Lower leg skin (tissue), 4 donors: ENCODE data around the gene HYLS1. TPM values are rescaled to one million over a fixed set of nuclear protein-coding genes. Genes with fewer than 3 reads are reported as not detected.

ENCODE experiments used
- DNase-seq, 2 donors: peaks; one replicate each; pipeline ENCODE4 v3.0.0-alpha.2; 2019; ENCODE audit warnings: low spot score in 2 of 2
- H3K4me3 ChIP-seq: fragments of 200-600 bp; sonication (generic); 2 replicates; pipeline ENCODE4 v1.5.1; 2017; ENCODE audit warnings: mild to moderate bottlenecking, low read depth; ENCODE audit not compliant: poor library complexity, severe bottlenecking
- CTCF ChIP-seq, 3 donors: fragments of 450-650 bp; IDR thresholded peaks; one replicate each; pipeline ENCODE4 v1.5.1; 2016; ENCODE audit warnings: antibody characterized with exemption in 3 of 3, mild to moderate bottlenecking in 3 of 3, moderate library complexity in 2 of 3
- POLR2A ChIP-seq, 2 donors: fragments of 450-650 bp; IDR thresholded peaks; one replicate each; pipeline ENCODE4 v1.6.1; 2016 to 2017; ENCODE audit warnings: antibody characterized with exemption in 2 of 2, mild to moderate bottlenecking in 1 of 2, moderate library complexity in 1 of 2
- WGBS, 2 donors: methylation state at CpG; one replicate each; pipeline ENCODE4 v1.1.5; 2018; 5-methylcytosine and 5-hydroxymethylcytosine counted together
- intact Hi-C: fragments of 100-400 bp; cut with DNase I; formaldehyde crosslinking; loops from one replicate; pipeline ENCODE4 v1.15.0; 2023; ENCODE audit warnings: low total_unique reads
- total RNA-seq, 4 donors: library from RNA; depleted of rRNA; stranded (reverse); fragments of >200 nt; gene quantifications; one replicate each; pipeline ENCODE4 v1.1.0, GENCODE V29; 2016

HYLS1 gene
- total RNA-seq, 4 donors from 2014 or later: 0.99 to 2.8 (median 2.0) TPM

GRCh38 chr11:125871391-125872137 is 15.9 kb upstream of the HYLS1 start:
- intact Hi-C loops: no loop called here
- DNase-seq: no peak
- WGBS, 2 donors: 72 to 82% methylated on average over 10 of the region's 10 CpGs
- H3K4me3 ChIP-seq: no peak overlapping the region
- TF ChIP-seq CTCF (IDR thresholded peaks at IDR 0.05) (no peak), POLR2A (IDR thresholded peaks at IDR 0.05) (no peak)

- TF ChIP-seq POLR2A (IDR thresholded peaks at IDR 0.05) (no peak), CTCF (IDR thresholded peaks at IDR 0.05) (no peak)
- intact Hi-C loops: no loop called here
- H3K4me3 ChIP-seq: no peak overlapping the region
- no peak for DNase-seq
Measured at GRCh38 chr11:125872138-125872491, 15.4 kb upstream of the HYLS1 start.

- DNase-seq: no peak
- intact Hi-C loops: no loop called here
- WGBS, 2 donors: 78 to 88% methylated on average over 20 of the region's 20 CpGs
- TF ChIP-seq POLR2A (IDR thresholded peaks at IDR 0.05): no peak
- TF ChIP-seq CTCF (IDR thresholded peaks at IDR 0.05): no peak
- H3K4me3 ChIP-seq: no peak overlapping the region
Measured at GRCh38 chr11:125873881-125874555, 13.4 kb upstream of the HYLS1 start.

- 11 to 12% methylated on average over 8 of the region's 8 CpGs for WGBS, 2 donors
- TF ChIP-seq CTCF (IDR thresholded peaks at IDR 0.05): no peak
- TF ChIP-seq POLR2A (IDR thresholded peaks at IDR 0.05): no peak
- H3K4me3 ChIP-seq: no peak overlapping the region
- intact Hi-C loops: no loop called here
- DNase-seq: peak in 1 of 2 donors; percentile 33
Measured at GRCh38 chr11:125874556-125875124, 12.8 kb upstream of the HYLS1 start.

- no peak overlapping the region for H3K4me3 ChIP-seq
- DNase-seq: no peak
- TF ChIP-seq POLR2A (IDR thresholded peaks at IDR 0.05) (no peak), CTCF (IDR thresholded peaks at IDR 0.05) (no peak)
- WGBS, 2 donors: 69 to 75% methylated on average over 1 of the region's 1 CpG
- intact Hi-C loops: no loop called here
Measured at GRCh38 chr11:125881291-125881690, 6.2 kb upstream of the HYLS1 start.
